Measurements from ENCODE around the gene INPP5A. TPM values are rescaled to one million over a fixed set of nuclear protein-coding genes. Genes with fewer than 3 reads are reported as not detected.
"Not testable (repeated sequence)": the region's sequence is repeated elsewhere in the genome, so short reads cannot be mapped to it uniquely, and the experiment has no call there.

INPP5A gene
- total RNA-seq, 2 donors from 2014 or later, result 9.2 to 14.5 TPM

- TF ChIP-seq CTCF (IDR thresholded peaks at IDR 0.05) (no peak), POLR2A (IDR thresholded peaks at IDR 0.05) (no peak)
- WGBS, 2 donors, result 95 to 97% methylated on average over 25 to 39 of the region's 41 CpGs
- intact Hi-C loops (cut with DNase I), result no loop called here
- Histone ChIP-seq H3K36me3 (replicated peaks in 1 of 2; ENCODE audit: insufficient read depth in 1 of 2, low read depth in 2 of 2) (no peaks in the 10 kb centered on the region), H3K27me3 (no peaks in the 10 kb centered on the region), H3K4me1 (no peaks in the 10 kb centered on the region), H3K27ac (no peak overlapping the region), H3K9me3 (no peaks in the 10 kb centered on the region), H3K4me3 (no peak overlapping the region)
- no peak for ATAC-seq
- no peak for DNase-seq
Observed at GRCh38 chr10:132768346-132769248, 231.0 kb downstream of the INPP5A start.

- WGBS, 2 donors, result 97 to 98% methylated on average over 25 to 38 of the region's 45 CpGs
Observed at GRCh38 chr10:132770061-132771021, 232.8 kb downstream of the INPP5A start.

GRCh38 chr10:132772816-132773215 is 235.2 kb downstream of the INPP5A start:
- H3K4me3 ChIP-seq; ATAC-seq; H3K4me1 ChIP-seq; intact Hi-C loops (cut with DNase I); H3K27me3 ChIP-seq; H3K27ac ChIP-seq; H3K36me3 ChIP-seq (replicated peaks in 1 of 2; ENCODE audit: insufficient read depth in 1 of 2, low read depth in 2 of 2); DNase-seq; H3K9me3 ChIP-seq: not testable (repeated sequence)
- 94 to 96% methylated on average over 7 to 17 of the region's 25 CpGs for WGBS, 2 donors

More at GRCh38 chr10:132770061-132771021, 232.8 kb downstream of the INPP5A start:
- intact Hi-C loops (cut with DNase I), result no loop called here
- DNase-seq (no peak), ATAC-seq (no peak)
- Histone ChIP-seq H3K27ac (no peak overlapping the region), H3K27me3 (no peaks in the 10 kb centered on the region), H3K4me1 (peaks cover 1% of the 10 kb centered on the region), H3K36me3 (replicated peaks in 1 of 2; ENCODE audit: insufficient read depth in 1 of 2, low read depth in 2 of 2) (no peaks in the 10 kb centered on the region), H3K4me3 (no peak overlapping the region), H3K9me3 (no peaks in the 10 kb centered on the region)
- TF ChIP-seq POLR2A (IDR thresholded peaks at IDR 0.05), result no peak
- TF ChIP-seq CTCF (IDR thresholded peaks at IDR 0.05), result no peak

- ATAC-seq (no peak), DNase-seq (peak in 1 of 4 donors; percentile 32)
- WGBS, 2 donors, result 64 to 76% methylated on average over 16 to 27 of the region's 29 CpGs
- no peaks in the 10 kb centered on the region for H3K27me3 ChIP-seq
- no peak overlapping the region for H3K4me3 ChIP-seq
- peaks cover 5% of the 10 kb centered on the region for H3K4me1 ChIP-seq
- no peaks in the 10 kb centered on the region for H3K9me3 ChIP-seq
- peak overlapping the region in 2 of 4 donors; percentile 70 to 72 for H3K27ac ChIP-seq
- H3K36me3 ChIP-seq (replicated peaks in 1 of 2; ENCODE audit: insufficient read depth in 1 of 2, low read depth in 2 of 2), result no peaks in the 10 kb centered on the region
- intact Hi-C loops (cut with DNase I), result no loop called here
- TF ChIP-seq CTCF (IDR thresholded peaks at IDR 0.05) (no peak), POLR2A (IDR thresholded peaks at IDR 0.05) (no peak)
Observed at GRCh38 chr10:132774181-132774901, 236.8 kb downstream of the INPP5A start.
